Activated T-cell treated with anti-CD3 and anti-CD28 coated beads, Interleukin-2, amount 50 U/mL, for 72 hours (primary cell): Measurements from ENCODE around the gene CBX7. TPM values are rescaled to one million over a fixed set of nuclear protein-coding genes. Genes with fewer than 3 reads are reported as not detected.

Experiments used
- ATAC-seq, 2 donors: fragments of 150-1000 bp; cut with Tn5 transposase; replicated peaks in 1 of 2; 2 replicates each; pipeline ENCODE4 v1.10.0; 2021; ENCODE audit warnings: moderate library complexity in 2 of 2, mild to moderate bottlenecking in 1 of 2
- DNase-seq, 2 donors: peaks; one replicate each; pipeline ENCODE4 v3.0.0; 2021 to 2022; ENCODE audit warnings: mixed read lengths in 1 of 2
- H3K27ac Mint-ChIP-seq: one replicate; pipeline ENCODE4 v1.8.0; 2022; ENCODE audit warnings: mild to moderate bottlenecking, moderate library complexity, mixed read lengths
- H3K27me3 Mint-ChIP-seq: one replicate; pipeline ENCODE4 v1.8.0; 2022; ENCODE audit warnings: low read depth, mixed read lengths
- H3K36me3 Mint-ChIP-seq, 2 donors: one replicate each; pipeline ENCODE4 v1.8.0; 2022; ENCODE audit warnings: mixed read lengths in 2 of 2, mild to moderate bottlenecking in 1 of 2; ENCODE audit not compliant: insufficient read depth in 2 of 2
- H3K4me1 Mint-ChIP-seq: one replicate; pipeline ENCODE4 v1.8.0; 2022; ENCODE audit warnings: low read depth, mixed read lengths
- H3K4me3 Mint-ChIP-seq, 2 donors: one replicate each; pipeline ENCODE4 v1.8.0; 2022; ENCODE audit warnings: mild to moderate bottlenecking in 2 of 2, mixed read lengths in 2 of 2, moderate library complexity in 2 of 2
- H3K9me3 Mint-ChIP-seq, 2 donors: one replicate each; pipeline ENCODE4 v1.8.0; 2022; ENCODE audit warnings: mixed read lengths in 2 of 2
- total RNA-seq, 2 donors: library from RNA; stranded (reverse); gene quantifications; one replicate each; pipeline ENCODE4 v1.2.3, GENCODE V29; 2022

CBX7 gene
- total RNA-seq, 2 donors from 2014 or later = 41.5 to 61.0 TPM

DNA sequence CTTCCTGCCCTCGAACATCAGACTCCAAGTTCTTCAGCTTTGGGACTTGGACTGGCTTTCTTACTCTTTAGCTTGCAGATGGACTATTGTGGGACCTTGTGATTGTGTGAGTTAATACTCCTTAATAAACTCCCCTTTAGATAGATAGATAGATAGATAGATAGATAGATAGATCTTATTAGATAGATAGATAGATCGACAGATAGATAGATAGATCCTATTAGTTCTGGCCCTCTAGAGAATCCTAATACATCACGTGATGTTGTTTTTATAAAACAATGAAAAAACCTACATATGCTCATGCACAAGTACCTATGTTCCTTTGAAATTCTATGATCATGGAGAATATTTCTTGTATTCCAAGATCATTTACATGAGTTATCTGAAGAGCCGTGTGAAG, 31.5 kb downstream of the CBX7 start:
- H3K36me3 Mint-ChIP-seq = no peaks in the 10 kb centered on the region
- H3K27me3 Mint-ChIP-seq = no peaks in the 10 kb centered on the region
- ATAC-seq = no peak
- no peak overlapping the region for H3K4me3 Mint-ChIP-seq
- peak overlapping the region; percentile 36 for H3K27ac Mint-ChIP-seq
- peaks cover 35% of the 10 kb centered on the region for H3K4me1 Mint-ChIP-seq
- no peak for DNase-seq
- no peaks in the 10 kb centered on the region for H3K9me3 Mint-ChIP-seq

DNA sequence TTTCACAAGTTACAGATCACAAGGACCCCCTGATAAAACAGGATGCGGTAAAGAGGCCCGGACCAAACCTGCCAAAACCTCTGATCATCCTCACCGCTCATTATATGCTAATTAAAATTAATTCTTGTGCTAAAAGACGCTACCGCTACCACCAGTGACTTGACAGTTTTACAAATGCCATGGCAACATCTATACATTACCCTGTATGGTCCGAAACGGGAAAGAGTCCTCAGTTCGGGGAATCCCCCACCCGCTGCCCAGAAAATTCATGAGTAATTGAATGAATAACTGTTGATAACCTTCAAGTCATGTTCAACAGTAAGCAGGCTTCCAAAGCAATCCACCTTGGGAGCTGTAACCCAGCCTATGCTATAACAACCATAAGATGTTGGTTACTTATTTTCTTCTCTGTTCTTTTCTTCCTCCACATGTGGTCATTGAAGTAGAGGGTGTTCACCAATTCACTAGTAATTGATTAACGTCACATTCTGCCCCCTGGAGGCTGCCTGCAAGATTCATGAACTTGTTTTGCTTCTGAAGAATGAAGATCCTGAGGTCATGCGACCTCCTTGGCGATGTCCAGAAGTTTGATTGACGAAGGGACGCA, 34.8 kb downstream of the CBX7 start:
- no peaks in the 10 kb centered on the region for H3K36me3 Mint-ChIP-seq
- H3K27me3 Mint-ChIP-seq = no peaks in the 10 kb centered on the region
- H3K4me1 Mint-ChIP-seq = peaks cover 64% of the 10 kb centered on the region
- DNase-seq (peak; percentile 77 to 79), ATAC-seq (peak; percentile 66 to 71)
- H3K4me3 Mint-ChIP-seq = peak overlapping the region; percentile 80 to 86
- H3K9me3 Mint-ChIP-seq = no peaks in the 10 kb centered on the region
- peak overlapping the region; percentile 92 for H3K27ac Mint-ChIP-seq

DNA sequence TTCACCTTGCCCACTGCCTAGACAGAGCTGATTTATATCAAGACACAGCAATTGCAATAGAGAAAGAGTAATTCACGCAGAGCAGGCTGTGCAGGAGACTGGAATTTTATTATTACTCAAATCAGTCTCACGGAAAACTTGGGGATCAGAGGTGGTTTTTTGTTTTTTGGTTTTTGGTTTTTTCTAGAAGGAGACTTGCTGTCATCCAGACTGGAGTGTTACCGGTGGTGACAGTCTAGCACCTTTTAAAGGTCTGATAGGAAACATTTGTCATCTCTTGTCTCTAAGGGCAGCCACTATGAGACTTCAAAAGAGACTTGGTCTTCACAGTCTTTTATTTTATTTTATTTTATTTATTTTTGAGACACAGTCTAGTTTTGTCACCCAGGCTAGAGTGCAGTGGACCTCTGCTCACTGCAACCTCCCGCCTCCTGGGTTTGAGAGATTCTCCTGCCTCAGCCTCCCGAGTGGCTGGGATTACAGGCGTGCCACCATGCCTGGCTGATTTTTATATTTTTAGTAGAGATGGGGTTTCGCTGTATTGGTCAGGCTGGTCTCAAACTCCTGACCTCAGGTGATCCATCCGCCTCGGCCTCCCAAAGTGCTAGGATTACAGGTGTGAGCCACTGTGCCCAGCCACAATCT, 36.4 kb downstream of the CBX7 start:
- Mint-ChIP-seq H3K27ac (peak overlapping the region; percentile 92), H3K4me1 (peaks cover 60% of the 10 kb centered on the region), H3K36me3 (no peaks in the 10 kb centered on the region), H3K4me3 (peak overlapping the region; percentile 80 to 86), H3K9me3 (no peaks in the 10 kb centered on the region), H3K27me3 (peaks cover 7% of the 10 kb centered on the region)
- ATAC-seq (peak; percentile 34 to 42), DNase-seq (no peak)

DNA sequence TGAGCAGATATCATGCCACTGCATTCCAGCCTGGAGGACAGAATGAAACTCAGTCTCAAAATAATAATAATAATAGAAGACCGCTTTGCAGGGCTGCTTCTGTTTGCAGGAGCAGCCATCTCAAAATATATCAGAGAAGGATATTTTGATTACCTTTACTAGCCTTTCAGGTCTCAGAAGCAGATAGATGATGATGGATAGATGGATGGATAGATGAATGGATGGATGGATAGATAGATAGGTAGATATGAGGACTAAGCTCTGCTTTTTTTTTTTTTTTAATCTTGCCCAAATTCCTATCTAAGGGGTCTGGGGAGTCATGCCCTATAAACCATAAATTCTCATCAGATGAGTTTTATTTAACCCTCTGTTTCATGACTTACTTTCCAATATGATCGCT, 36.9 kb downstream of the CBX7 start:
- Mint-ChIP-seq H3K27ac (peak overlapping the region; percentile 70), H3K36me3 (no peaks in the 10 kb centered on the region), H3K27me3 (peaks cover 13% of the 10 kb centered on the region), H3K9me3 (no peaks in the 10 kb centered on the region), H3K4me1 (peaks cover 63% of the 10 kb centered on the region), H3K4me3 (peak overlapping the region in 1 of 2 donors; percentile 49)
- DNase-seq = no peak
- ATAC-seq = no peak

DNA sequence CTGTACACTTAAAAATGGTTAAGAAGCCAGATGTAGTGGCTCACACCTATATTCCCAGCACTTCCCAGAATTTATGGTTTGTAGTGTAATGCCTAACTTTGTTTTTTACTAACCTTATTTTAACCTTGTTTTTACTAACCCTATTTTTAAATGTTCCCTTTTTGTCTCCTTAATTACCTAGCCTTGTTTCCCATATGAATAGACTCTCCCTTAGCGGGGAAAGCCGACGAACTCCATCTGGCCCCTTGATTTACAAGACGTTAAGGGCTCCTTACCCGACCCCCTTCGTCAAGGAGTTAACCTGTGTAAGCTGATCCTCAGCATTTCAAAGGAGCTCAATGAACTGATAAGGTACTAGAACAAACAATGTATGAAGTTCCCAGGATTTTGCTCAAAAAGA, 38.4 kb downstream of the CBX7 start:
- H3K27me3 Mint-ChIP-seq = peaks cover 18% of the 10 kb centered on the region
- H3K4me1 Mint-ChIP-seq = peaks cover 63% of the 10 kb centered on the region
- no peak for DNase-seq
- no peaks in the 10 kb centered on the region for H3K9me3 Mint-ChIP-seq
- peak overlapping the region; percentile 1 to 38 for H3K4me3 Mint-ChIP-seq
- no peaks in the 10 kb centered on the region for H3K36me3 Mint-ChIP-seq
- H3K27ac Mint-ChIP-seq = peak overlapping the region; percentile 47
- ATAC-seq = no peak

DNA sequence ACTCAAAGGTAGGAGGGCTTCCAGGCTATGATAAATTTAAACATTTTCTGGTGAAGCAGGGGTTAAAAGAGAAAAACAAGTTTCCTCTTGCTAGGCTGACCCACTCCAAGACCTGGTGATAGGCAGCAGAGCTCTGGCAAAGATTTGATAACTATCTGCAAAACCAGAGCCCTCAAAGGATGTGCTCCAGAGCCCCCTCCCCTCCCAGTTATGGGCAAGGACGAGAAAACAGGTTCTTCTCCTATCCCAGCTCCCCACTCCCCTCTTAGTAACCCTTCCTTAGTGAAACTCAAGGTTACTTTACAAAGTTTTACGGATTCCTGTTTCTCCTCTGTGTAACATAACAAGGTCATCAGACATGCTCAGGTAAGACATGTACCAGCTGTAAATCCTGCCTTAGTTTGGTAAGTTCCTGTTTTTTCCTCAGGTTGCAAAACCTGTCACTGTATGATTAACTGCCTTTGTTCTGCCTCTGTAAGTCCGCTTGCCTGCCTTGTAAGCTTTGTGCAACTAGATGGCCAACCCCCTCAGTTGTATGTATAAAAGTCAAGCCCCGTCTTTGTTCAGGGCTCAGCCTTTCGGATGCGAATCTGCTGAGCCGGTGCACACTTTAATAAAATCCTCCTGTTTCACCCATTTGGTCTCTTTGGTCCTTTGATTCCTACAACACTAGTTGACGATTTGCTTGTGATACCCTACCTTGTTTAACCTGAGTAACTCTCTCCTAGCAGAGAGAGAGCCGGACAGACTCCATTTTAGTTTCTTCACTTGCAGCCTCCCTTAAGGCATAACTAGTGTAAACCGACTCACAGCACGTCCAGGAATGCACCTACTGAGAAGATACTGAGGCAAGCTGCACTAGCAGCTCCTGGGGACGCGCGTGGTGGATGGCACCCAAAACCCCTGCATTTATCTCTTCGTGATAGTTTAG, 41.6 kb downstream of the CBX7 start:
- Mint-ChIP-seq H3K36me3 (no peaks in the 10 kb centered on the region), H3K27me3 (peaks cover 18% of the 10 kb centered on the region), H3K27ac (no peak overlapping the region), H3K9me3 (no peaks in the 10 kb centered on the region), H3K4me1 (peaks cover 43% of the 10 kb centered on the region), H3K4me3 (no peak overlapping the region)
- DNase-seq = no peak
- no peak for ATAC-seq

DNA sequence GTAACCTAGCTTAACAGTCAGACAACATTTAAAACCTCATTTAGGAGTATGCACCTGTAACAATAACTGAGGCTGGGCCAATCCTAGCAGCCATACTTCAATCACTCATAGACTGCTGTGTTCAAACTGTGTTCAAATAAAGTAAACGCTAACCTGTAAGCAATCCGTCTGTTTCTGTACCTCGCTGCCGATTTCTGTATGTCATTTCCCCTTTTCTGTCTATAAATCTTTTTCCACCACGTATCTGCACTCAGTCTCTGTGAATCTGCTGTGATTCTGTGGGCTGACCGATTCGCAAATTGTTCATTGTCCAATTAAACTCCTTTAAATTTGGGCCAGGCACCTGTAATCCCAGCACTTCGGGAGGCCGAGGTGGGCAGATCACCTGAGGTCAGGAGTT, 43.1 kb downstream of the CBX7 start:
- no peaks in the 10 kb centered on the region for H3K36me3 Mint-ChIP-seq
- ATAC-seq (no peak), DNase-seq (no peak)
- peaks cover 29% of the 10 kb centered on the region for H3K4me1 Mint-ChIP-seq
- peaks cover 18% of the 10 kb centered on the region for H3K27me3 Mint-ChIP-seq
- H3K4me3 Mint-ChIP-seq = no peak overlapping the region
- H3K27ac Mint-ChIP-seq = no peak overlapping the region
- H3K9me3 Mint-ChIP-seq = no peaks in the 10 kb centered on the region

DNA sequence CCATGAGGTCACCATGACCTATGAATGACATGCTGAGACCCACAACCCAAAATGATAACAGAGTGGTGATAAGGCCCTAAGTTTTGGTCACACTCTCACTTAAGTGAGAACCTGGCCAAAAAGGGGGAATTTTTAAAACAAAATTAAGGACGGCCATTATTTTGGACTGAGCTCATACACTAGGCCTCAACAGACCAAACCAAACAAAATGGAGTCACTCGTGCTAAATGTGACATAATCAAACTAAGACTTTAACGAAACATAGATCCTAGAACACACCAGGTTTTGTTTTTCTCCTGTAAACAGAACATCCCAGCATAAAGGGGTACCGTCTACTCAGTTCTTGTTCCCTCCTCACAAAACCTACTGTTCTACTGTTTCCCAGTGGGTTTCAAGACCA, 44.0 kb downstream of the CBX7 start:
- no peak overlapping the region for H3K4me3 Mint-ChIP-seq
- H3K9me3 Mint-ChIP-seq = no peaks in the 10 kb centered on the region
- peaks cover 18% of the 10 kb centered on the region for H3K27me3 Mint-ChIP-seq
- ATAC-seq (no peak), DNase-seq (no peak)
- H3K4me1 Mint-ChIP-seq = peaks cover 21% of the 10 kb centered on the region
- H3K36me3 Mint-ChIP-seq = no peaks in the 10 kb centered on the region
- peak overlapping the region; percentile 34 for H3K27ac Mint-ChIP-seq

DNA sequence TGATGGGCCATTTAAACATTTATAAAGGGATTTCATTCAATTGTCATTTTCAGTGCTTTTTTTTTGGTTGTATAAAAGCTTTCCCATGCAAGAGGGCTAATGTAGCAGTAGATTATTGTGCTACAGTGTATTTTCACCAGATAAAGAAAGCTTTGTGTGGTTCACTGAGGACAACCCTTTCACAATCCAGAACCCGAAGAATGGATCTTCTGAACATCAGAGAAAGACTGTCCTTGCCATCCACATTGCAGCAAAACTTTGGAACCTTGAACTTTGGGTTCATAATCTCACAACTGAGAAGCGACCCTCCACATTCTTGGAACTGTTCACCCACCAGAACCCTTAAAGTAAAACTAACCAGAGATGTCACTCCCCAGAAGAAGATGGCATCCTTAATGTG, 46.2 kb downstream of the CBX7 start:
- Mint-ChIP-seq H3K27ac (no peak overlapping the region), H3K4me1 (peaks cover 14% of the 10 kb centered on the region), H3K4me3 (no peak overlapping the region), H3K27me3 (peaks cover 13% of the 10 kb centered on the region), H3K9me3 (no peaks in the 10 kb centered on the region), H3K36me3 (no peaks in the 10 kb centered on the region)
- ATAC-seq = no peak
- DNase-seq = no peak

DNA sequence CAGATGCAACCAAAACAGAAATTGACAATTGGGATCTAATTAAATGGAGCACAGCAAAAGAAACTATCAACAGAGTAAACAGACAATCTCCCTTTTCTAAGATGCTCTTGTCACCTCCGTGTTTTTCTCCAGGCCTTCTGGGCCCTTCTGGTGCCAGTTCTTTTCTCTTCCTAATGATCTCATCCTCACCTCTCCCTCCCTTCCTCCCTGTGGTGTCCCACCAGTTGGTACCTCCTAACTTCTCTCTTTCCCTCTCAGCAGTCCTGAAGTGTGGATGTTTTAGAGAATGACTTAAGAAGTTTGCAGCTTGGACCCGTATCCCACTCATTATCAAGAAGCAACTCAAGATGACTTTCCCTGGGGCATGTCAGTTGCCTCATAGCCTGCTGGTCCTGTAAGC, 49.0 kb downstream of the CBX7 start:
- Mint-ChIP-seq H3K36me3 (no peaks in the 10 kb centered on the region), H3K27me3 (no peaks in the 10 kb centered on the region), H3K9me3 (no peaks in the 10 kb centered on the region), H3K4me3 (no peak overlapping the region), H3K27ac (no peak overlapping the region), H3K4me1 (peaks cover 31% of the 10 kb centered on the region)
- ATAC-seq (no peak), DNase-seq (no peak)

DNA sequence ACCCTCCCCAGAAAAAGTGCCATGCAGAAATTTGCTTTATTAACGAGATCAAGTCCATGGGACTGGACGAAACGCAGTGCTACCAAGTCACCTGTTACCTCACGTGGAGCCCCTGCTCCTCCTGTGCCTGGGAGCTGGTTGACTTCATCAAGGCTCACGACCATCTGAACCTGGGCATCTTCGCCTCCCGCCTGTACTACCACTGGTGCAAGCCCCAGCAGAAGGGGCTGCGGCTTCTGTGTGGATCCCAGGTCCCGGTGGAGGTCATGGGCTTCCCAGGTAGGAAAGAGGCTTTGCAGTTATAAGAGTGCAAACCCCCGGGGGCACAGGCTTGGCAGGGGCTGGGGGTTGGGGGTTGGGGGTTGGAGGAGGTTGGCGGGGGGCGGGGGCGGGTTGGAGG, 51.3 kb downstream of the CBX7 start:
- DNase-seq = no peak
- Mint-ChIP-seq H3K27me3 (no peaks in the 10 kb centered on the region), H3K27ac (no peak overlapping the region)

DNA sequence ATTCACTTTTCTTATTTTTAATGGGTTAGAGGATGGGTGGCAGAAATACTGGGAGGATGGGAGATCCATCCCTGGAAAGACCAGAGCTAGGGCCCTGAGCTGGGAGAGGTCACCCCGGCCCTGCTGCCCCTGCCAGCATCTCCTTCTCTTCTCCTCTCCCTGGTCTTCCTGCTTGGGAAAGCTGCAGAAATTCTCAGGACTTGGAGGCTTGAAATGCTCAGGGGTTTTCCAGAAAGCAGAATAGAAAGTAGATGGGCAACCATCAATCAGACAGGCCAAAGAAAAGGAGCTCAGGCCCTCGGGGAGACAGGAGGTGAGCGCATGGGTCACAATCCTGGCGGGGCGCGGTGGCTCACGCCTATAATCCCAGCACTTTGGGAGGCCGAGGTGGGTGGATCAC, 53.9 kb downstream of the CBX7 start:
- no peaks in the 10 kb centered on the region for H3K9me3 Mint-ChIP-seq
- DNase-seq (no peak), ATAC-seq (no peak)
- H3K4me3 Mint-ChIP-seq = peak overlapping the region; percentile 78 to 85
- peaks cover 70% of the 10 kb centered on the region for H3K4me1 Mint-ChIP-seq
- H3K36me3 Mint-ChIP-seq = no peaks in the 10 kb centered on the region
- peak overlapping the region; percentile 94 for H3K27ac Mint-ChIP-seq
- H3K27me3 Mint-ChIP-seq = no peaks in the 10 kb centered on the region

More for the DNA sequence above, 51.3 kb downstream of the CBX7 start:
- no peaks in the 10 kb centered on the region for H3K36me3 Mint-ChIP-seq
- H3K4me3 Mint-ChIP-seq = no peak overlapping the region
- H3K4me1 Mint-ChIP-seq = peaks cover 49% of the 10 kb centered on the region
- no peak for ATAC-seq
- H3K9me3 Mint-ChIP-seq = no peaks in the 10 kb centered on the region

DNA sequence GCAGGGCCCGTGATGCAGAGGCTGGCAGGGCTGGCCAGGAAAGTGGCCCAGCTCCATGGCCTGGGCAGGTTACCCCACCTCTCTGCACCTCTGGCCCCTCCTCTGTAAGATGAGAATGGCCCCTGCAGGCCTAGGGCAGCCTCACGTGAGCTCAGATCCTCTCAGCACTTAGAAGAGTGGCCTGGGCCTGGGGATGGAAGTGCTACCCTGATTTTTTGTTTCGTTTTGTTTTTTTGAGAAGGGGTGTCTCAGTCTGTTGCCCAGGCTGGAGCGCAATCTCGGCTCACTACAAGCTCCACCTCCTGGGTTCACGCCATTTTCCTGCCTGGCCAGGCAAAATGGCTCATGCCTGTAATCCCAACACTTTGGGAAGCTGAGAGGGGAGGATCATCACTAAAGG, 54.5 kb downstream of the CBX7 start:
- Mint-ChIP-seq H3K27ac (peak overlapping the region; percentile 88), H3K9me3 (no peaks in the 10 kb centered on the region), H3K4me3 (peak overlapping the region; percentile 83 to 85), H3K36me3 (no peaks in the 10 kb centered on the region), H3K4me1 (peaks cover 73% of the 10 kb centered on the region), H3K27me3 (no peaks in the 10 kb centered on the region)
- ATAC-seq (no peak), DNase-seq (no peak)
